Adipocyte (in vitro differentiated cells): ENCODE data around the gene MINAR2.

Experiments
- DNase-seq: peaks from one replicate; pipeline ENCODE4 v3.0.0-alpha.2; 2015; ENCODE audit warnings: low read depth
- H3K27me3 ChIP-seq: replicated peaks from 2 replicates; pipeline ENCODE4 v1.7.0; 2013; ENCODE audit warnings: mild to moderate bottlenecking, low read length, moderate library complexity; ENCODE audit not compliant: control insufficient read depth, insufficient read depth
- H3K36me3 ChIP-seq: 2 replicates; pipeline ENCODE4 v1.7.0; 2013; ENCODE audit warnings: low read length, mild to moderate bottlenecking, moderate library complexity; ENCODE audit not compliant: control insufficient read depth, insufficient read depth, severe bottlenecking
- H3K4me1 ChIP-seq: 2 replicates; pipeline ENCODE4 v1.7.0; 2013; ENCODE audit warnings: mild to moderate bottlenecking, low read length, moderate library complexity; ENCODE audit not compliant: control insufficient read depth, insufficient read depth
- H3K4me3 ChIP-seq: 2 replicates; pipeline ENCODE4 v1.7.0; 2013; ENCODE audit warnings: mild to moderate bottlenecking, low read length, moderate library complexity
- H3K9ac ChIP-seq: 2 replicates; pipeline ENCODE4 v1.7.0; 2013; ENCODE audit warnings: mild to moderate bottlenecking, low read length, moderate library complexity
- H3K9me3 ChIP-seq: 2 replicates; pipeline ENCODE4 v1.7.0; 2013; ENCODE audit warnings: mild to moderate bottlenecking, low read length, moderate library complexity; ENCODE audit not compliant: control insufficient read depth

The MINAR2 gene

DNA sequence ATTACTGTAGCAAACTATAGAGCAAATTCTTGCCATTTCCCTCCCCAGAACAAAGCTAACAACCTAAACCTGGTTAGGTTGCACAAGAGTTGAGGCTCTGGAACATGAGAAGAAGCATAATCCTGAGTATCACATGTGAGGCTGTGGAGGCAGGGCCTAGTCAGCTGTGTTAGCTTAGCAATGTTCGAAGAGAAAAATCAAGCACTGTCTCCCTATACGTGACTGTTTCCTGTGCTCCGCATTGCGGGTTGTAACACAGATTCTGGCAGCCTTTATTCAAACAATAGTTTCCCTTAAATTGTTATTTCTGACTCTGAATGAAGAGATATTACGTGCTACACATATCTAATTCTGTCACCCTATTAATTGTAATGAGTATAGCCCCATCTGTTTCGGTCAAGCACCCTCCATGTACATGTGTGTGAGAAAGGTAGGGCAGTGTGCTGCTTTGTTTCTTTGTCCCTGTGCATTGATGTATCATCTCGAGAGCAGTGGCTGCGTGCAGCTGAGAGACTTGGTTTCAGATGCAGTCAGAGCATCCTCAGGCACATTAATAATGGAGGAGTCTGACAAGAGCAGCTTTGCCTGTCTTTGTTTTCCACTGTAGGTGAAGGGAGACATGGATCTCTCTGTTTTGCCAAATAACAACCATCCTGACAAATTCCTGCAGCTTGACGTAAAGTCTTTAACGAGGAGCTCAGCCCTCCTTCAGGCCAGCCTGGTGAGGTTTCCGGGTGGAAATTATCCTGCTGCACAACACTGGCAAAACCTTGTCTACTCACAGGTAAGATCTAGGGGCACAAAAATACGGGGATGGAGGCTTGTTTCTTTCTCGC is at the start of gene MINAR2:
Gene MINAR2, plus strand, starts transcription at position 523 of the 836 bp plus-strand sequence. Its CDS starts 97 bp downstream, at position 620.
- no peaks in the 10 kb centered on the region for H3K4me1 ChIP-seq

DNA sequence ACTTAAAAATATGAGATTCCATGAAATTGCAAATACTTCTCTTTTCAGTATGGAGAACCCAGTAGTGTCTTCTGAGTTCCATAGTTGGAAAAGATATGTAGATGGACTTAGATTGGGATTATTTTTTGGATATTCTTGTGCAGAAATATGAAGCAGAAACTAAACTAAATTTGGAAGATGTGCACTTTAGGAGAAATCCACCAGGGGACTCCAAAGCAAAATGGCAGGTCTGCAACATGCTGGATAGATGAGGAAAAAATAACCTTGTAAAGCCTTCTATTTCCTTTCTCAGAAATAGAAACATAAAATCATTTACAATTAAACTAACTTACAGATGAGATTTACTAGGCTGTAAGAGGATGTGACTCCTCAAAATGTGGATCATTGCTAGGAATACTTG is 49.2 kb upstream of the MINAR2 start:
- H3K4me1 ChIP-seq = no peaks in the 10 kb centered on the region
- no peaks in the 10 kb centered on the region for H3K27me3 ChIP-seq
- peak; percentile 7 for DNase-seq
- H3K4me3 ChIP-seq = no peak overlapping the region
- H3K9ac ChIP-seq = no peak overlapping the region
- H3K9me3 ChIP-seq = no peaks in the 10 kb centered on the region
- H3K36me3 ChIP-seq = no peaks in the 10 kb centered on the region

More for the DNA sequence above, at the start of gene MINAR2:
- Histone ChIP-seq H3K4me3 (no peak within 1 kb of the TSS), H3K9ac (no peak within 1 kb of the TSS), H3K36me3 (no peaks in the 10 kb centered on the region), H3K27me3 (no peaks in the 10 kb centered on the region), H3K9me3 (no peaks in the 10 kb centered on the region)
- DNase-seq = no peak

GRCh38 chr5:129716235-129716634 is 31.7 kb upstream of the MINAR2 start:
- Histone ChIP-seq H3K36me3 (no peaks in the 10 kb centered on the region), H3K4me3 (no peak overlapping the region), H3K9me3 (no peaks in the 10 kb centered on the region), H3K9ac (no peak overlapping the region), H3K4me1 (peaks cover 9% of the 10 kb centered on the region), H3K27me3 (no peaks in the 10 kb centered on the region)
- DNase-seq = no peak

GRCh38 chr5:129716651-129717050 is 31.2 kb upstream of the MINAR2 start:
- H3K4me1 ChIP-seq = peaks cover 9% of the 10 kb centered on the region
- no peak overlapping the region for H3K4me3 ChIP-seq
- no peak overlapping the region for H3K9ac ChIP-seq
- H3K9me3 ChIP-seq = no peaks in the 10 kb centered on the region
- H3K27me3 ChIP-seq = no peaks in the 10 kb centered on the region
- H3K36me3 ChIP-seq = no peaks in the 10 kb centered on the region
- DNase-seq = no peak

DNA sequence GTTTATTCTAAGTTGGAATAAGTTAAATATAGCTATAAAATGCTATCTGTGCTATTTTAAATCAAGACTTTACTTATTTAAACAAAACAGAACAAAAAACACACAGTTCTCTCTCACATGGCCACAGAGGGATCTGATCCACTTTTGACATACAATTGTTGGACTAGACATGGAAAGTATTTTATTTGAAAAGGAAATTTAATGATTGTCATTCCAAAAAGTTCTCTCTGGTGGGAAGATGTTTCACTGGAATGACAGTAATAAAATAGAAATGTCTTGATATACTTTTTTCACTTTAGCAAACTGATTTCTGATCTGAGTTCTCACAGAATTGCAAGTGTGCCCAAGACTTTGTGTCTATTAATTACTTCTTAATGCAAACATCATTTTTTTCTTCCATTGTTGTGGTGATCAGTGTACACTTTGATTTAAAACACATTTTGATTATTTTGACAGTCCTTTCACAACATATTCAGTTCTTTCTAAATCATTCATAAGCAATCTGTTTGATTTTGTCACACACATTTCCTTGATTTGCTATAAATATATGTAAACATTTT is 30.1 kb upstream of the MINAR2 start:
- H3K27me3 ChIP-seq = no peaks in the 10 kb centered on the region
- DNase-seq = no peak
- H3K4me1 ChIP-seq = peaks cover 9% of the 10 kb centered on the region
- no peaks in the 10 kb centered on the region for H3K36me3 ChIP-seq
- no peak overlapping the region for H3K4me3 ChIP-seq
- H3K9me3 ChIP-seq = no peaks in the 10 kb centered on the region
- H3K9ac ChIP-seq = no peak overlapping the region

GRCh38 chr5:129718471-129719090 is 29.3 kb upstream of the MINAR2 start:
- Histone ChIP-seq H3K4me3 (no peak overlapping the region), H3K9ac (no peak overlapping the region), H3K4me1 (peaks cover 9% of the 10 kb centered on the region), H3K9me3 (no peaks in the 10 kb centered on the region), H3K27me3 (no peaks in the 10 kb centered on the region), H3K36me3 (no peaks in the 10 kb centered on the region)
- peak; percentile 10 for DNase-seq

DNA sequence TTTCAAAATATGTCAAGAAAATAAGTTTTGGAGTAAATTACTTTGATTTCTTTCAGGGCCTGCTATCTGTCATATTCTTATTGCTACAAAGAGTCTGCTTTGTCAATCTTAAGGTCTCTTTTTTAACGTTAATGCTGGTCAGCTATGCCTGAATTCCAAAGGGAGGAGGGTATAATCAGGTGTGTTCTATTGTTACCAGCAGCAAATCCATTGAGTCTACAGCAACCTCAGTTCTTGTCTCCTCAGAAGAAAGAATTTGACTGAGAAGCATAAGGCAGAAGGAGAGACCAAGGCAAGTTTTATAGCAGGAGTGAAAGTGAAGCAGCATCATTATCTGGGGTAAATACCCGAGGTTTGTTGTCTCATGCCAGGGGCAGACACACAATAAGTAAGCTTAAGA is 23.7 kb upstream of the MINAR2 start:
- Histone ChIP-seq H3K27me3 (no peaks in the 10 kb centered on the region), H3K4me3 (no peak overlapping the region), H3K36me3 (no peaks in the 10 kb centered on the region), H3K9me3 (no peaks in the 10 kb centered on the region), H3K4me1 (no peaks in the 10 kb centered on the region), H3K9ac (no peak overlapping the region)
- no peak for DNase-seq

DNA sequence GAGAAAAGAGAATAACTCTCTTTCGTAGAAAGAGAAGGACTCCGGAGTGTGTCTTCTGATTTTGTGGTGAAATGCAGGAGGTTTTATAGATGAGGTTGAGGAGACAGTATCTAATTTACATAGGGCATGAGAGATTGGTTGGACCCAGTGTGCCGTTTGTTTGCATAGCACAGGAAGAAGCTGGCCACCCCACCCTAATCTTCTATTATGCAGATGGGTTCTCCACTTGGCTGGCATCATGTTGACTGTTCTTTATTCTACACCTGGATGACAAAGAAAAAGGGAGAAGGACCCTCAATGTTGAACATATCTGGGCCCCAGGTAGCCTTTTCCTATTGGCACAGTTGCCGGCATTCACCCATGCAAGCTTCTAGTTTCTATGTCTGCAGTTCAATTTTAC is 23.2 kb upstream of the MINAR2 start:
- H3K27me3 ChIP-seq = no peaks in the 10 kb centered on the region
- no peaks in the 10 kb centered on the region for H3K36me3 ChIP-seq
- no peak overlapping the region for H3K9ac ChIP-seq
- H3K4me1 ChIP-seq = no peaks in the 10 kb centered on the region
- no peak for DNase-seq
- H3K9me3 ChIP-seq = no peaks in the 10 kb centered on the region
- no peak overlapping the region for H3K4me3 ChIP-seq

DNA sequence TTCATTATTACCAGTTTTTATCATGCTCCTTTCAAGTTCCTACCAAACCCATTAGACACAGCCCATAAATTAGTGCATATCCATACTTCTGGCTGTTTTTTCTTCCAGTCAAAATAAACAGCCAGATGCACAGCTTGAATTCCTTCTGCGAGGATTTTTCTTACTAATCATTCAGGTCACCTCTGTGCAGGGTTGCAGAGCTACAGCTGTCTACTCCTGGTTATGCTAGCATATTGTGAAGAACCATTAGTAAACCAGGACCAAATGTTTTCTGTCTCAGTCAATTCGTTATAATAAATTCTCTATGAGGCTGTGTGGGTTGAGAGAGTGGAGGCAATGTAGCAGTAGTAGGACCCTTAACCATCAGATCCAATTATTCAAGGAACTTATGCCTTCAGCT is 8.1 kb upstream of the MINAR2 start:
- Histone ChIP-seq H3K9ac (no peak overlapping the region), H3K4me3 (no peak overlapping the region), H3K4me1 (no peaks in the 10 kb centered on the region), H3K27me3 (no peaks in the 10 kb centered on the region), H3K9me3 (no peaks in the 10 kb centered on the region), H3K36me3 (no peaks in the 10 kb centered on the region)
- DNase-seq = no peak

GRCh38 chr5:129743541-129744187 is 4.2 kb upstream of the MINAR2 start:
- H3K4me1 ChIP-seq = no peaks in the 10 kb centered on the region
- DNase-seq = no peak
- H3K9me3 ChIP-seq = no peaks in the 10 kb centered on the region
- H3K27me3 ChIP-seq = no peaks in the 10 kb centered on the region
- no peak overlapping the region for H3K9ac ChIP-seq
- no peak overlapping the region for H3K4me3 ChIP-seq
- no peaks in the 10 kb centered on the region for H3K36me3 ChIP-seq

DNA sequence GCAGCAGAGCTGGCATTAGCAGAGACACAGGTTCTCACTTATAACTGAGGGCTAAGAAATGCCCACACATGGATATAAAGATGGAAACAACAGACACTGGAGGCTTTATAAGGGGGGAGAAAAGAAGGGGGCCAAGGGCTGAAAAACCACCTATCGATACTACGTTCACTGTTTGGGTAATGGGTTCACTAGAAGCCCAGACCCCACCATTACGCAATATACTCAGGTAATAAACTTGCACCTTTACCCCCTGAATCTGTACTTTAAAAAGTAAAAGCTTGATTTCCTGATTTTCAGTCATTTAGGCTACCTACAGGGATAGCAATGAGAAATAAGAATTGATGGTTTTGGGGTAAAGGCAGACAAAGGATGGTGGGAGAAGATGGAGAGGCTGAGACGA is 1.9 kb upstream of the MINAR2 start:
- H3K9ac ChIP-seq = no peak overlapping the region
- H3K4me3 ChIP-seq = no peak overlapping the region
- DNase-seq = no peak
- no peaks in the 10 kb centered on the region for H3K36me3 ChIP-seq
- H3K9me3 ChIP-seq = no peaks in the 10 kb centered on the region
- H3K27me3 ChIP-seq = no peaks in the 10 kb centered on the region
- H3K4me1 ChIP-seq = no peaks in the 10 kb centered on the region
